NCI-H1436 treated with DMSO at 0.1 percent for 48 hours (cell line): ENCODE data around the gene MR1.

ENCODE experiments used
- DNase-seq: peaks from one replicate; lab custom pipeline; 2025; lab: John Stamatoyannopoulos, UW

The MR1 gene

GRCh38 chr1:181108304-181108867, 74.6 kb downstream of the MR1 start:
- no peak for DNase-seq

GRCh38 chr1:181110013-181110412, 76.2 kb downstream of the MR1 start:
- no peak for DNase-seq
